ENCODE measurements around the gene CD3G. TPM values are rescaled to one million over a fixed set of nuclear protein-coding genes. Genes with fewer than 3 reads are reported as not detected.

Gene CD3G
- not detected in 2 replicates for total RNA-seq

DNA sequence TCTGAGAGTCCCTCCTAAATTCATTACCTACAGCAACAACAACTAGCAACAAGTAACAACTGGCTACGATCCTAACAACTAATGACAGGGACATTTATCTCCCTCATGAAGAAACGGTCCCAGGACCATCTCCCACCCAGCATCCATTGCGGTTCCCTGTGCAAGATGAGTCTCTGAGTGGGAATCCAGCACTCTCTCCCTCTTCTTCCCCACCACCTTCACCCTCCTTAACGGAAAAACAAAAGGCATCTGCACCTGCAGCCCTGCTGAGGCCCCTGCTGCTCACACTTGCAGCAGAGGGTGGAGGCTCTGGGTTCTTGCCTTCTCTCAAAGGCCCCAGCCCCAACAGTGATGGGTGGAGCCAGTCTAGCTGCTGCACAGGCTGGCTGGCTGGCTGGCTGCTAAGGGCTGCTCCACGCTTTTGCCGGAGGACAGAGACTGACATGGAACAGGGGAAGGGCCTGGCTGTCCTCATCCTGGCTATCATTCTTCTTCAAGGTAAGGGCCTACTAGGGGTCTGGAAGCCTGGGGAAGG is at the start of gene CD3G:
Gene CD3G, plus strand, starts transcription at position 364 of the 535 bp plus-strand sequence. Its CDS starts 80 bp downstream, at position 444.

DNA sequence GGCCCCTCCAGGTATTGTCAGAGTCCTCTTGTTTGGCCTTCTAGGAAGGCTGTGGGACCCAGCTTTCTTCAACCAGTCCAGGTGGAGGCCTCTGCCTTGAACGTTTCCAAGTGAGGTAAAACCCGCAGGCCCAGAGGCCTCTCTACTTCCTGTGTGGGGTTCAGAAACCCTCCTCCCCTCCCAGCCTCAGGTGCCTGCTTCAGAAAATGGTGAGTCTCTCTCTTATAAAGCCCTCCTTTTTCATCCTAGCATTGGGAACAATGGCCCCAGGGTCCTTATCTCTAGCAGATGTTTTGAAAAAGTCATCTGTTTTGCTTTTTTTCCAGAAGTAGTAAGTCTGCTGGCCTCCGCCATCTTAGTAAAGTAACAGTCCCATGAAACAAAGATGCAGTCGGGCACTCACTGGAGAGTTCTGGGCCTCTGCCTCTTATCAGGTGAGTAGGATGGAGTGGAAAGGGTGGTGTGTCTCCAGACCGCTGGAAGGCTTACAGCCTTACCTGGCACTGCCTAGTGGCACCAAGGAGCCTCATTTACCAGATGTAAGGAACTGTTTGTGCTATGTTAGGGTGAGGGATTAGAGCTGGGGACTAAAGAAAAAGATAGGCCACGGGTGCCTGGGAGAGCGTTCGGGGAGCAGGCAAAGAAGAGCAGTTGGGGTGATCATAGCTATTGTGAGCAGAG is 39.4 kb upstream of the CD3G start, which contains the start of gene CD3E:
Gene CD3E, plus strand, starts transcription at position 163 of the 681 bp plus-strand sequence. Its CDS starts 223 bp downstream, at position 386.

DNA sequence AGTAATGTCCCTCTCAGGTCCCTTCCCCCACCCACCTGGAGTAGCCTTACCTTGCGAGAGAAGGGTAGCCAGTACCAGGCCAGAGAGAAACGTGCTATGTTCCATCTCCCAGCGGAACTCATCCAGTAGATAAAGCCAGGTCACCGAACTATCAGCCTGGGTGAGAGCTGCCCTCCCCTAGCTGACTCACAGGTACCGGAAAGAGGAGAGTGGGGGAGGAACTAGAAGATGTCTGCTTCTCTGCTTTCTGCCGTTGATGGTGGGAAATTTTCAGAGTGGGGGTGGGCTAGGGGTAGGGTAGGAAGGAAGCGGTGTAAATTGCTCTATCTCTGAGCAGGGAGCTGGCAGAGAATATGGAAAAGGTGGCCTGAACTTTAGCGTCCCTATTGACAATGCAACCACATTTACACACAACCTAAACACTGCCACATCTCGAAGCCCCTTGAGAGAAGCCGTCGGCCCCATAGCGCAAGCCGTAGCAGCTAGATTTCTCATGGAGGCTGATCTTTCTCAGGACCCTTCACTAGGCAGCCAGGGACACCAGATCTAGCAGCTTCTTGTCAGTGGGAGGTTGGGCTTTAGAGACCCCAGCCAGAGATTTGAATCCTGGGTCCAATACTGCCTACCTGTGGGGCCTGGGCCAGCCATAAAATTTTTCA is 1.5 kb upstream of the CD3G start, which contains the start of gene CD3D:
Gene CD3D, minus strand, starts transcription at position 203 of the 659 bp plus-strand sequence. Its CDS starts 98 bp downstream, at position 105.

DNA sequence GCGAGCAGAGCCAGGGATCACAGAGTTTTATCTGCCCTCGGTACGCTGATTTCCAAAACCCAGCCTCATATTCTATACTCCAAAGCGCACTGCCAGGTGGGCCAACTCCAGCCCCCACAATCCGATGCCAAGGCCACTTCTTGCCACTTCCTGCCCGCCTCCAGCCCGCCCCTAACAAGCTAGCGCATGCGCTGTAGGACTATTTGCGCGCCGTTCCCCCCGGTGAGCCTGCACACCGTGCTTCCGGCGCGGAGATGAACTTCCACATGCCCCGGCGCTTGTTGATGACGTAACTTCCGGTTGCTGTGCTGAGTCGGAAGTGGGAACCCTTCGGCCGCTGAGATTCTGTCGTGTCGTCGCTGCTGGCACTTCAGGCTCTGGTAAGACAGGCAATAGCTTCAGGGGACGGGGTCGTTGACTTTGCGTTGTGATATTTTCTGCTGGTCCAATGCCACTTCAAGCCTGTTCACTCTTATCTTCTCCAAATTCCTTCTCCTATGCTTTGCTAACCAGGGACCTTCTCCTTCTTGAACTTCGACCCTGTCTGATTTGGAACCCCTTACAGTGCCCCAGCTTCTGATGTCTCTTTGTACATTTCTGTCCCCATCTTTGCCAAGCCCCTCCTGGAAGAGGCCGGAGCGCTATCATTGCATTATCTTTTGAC is 15.3 kb downstream of the CD3G start, which contains the start of gene UBE4A:
Gene UBE4A, plus strand, starts transcription at position 306 of the 664 bp plus-strand sequence. CDS start 5,481 bp downstream, outside the sequence.

DNA sequence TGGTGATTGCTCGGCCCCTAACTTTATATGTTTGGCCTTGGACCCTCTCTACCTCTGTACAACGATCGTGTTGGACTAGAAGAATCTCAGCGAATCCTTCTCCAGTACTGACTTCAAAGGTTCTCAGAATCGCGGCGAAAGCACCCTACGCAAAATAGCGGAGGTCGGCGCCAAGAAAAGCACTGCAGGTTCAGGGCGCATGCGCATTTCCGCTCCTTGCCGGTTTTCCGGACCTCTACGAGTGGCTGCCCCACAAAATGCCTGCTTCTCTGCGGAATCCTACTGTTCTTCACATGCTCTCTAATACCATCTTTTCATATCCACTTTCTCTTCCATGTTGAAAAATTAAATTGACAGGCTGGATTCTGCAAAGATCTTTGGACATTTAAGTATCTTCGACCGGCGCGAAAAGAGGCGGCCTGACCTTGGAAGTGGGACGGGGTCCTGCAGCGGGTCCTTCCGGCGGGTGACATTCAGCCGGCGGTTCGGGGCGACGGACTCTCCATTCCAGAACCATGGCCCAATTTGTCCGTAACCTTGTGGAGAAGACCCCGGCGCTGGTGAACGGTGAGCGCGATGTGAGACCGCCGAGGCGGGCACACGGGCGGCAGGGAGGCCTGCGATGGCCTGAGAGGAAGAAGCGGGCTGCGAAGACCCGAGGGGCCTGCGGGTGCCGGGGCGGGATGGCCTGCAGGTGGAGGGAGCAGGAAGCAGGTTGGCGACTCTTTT is 57.2 kb downstream of the CD3G start, which contains the start of gene ATP5MG:
Gene ATP5MG, plus strand, starts transcription at position 456 of the 729 bp plus-strand sequence. Its CDS starts 60 bp downstream, at position 516.

Other genes with a start within 250 kb of the CD3G start
- 1.6 and 2.3 TPM in 2 replicates for gene SCN4B, start 191.5 kb upstream of the CD3G start, total RNA-seq
- gene SCN2B, start 167.7 kb upstream of the CD3G start, total RNA-seq = 0.23 and 0.42 TPM in 2 replicates
- gene JAML, start 119.3 kb upstream of the CD3G start, total RNA-seq = not detected in 2 replicates
- 16.5 and 20.0 TPM in 2 replicates for gene MPZL3, start 92.0 kb upstream of the CD3G start, total RNA-seq
- gene MPZL2, start 80.0 kb upstream of the CD3G start, total RNA-seq = 114 and 137 TPM in 2 replicates
- gene CD3E, start 39.6 kb upstream of the CD3G start, total RNA-seq = not detected in 2 replicates
- gene CD3D, start 1.6 kb upstream of the CD3G start, total RNA-seq = not detected in 2 replicates
- 22.4 and 32.5 TPM in 2 replicates for gene UBE4A, start 15.3 kb downstream of the CD3G start, total RNA-seq
- 64.5 and 68.8 TPM in 2 replicates for gene ATP5MG, start 57.3 kb downstream of the CD3G start, total RNA-seq
- gene KMT2A, start 92.1 kb downstream of the CD3G start, total RNA-seq = 13.2 and 23.0 TPM in 2 replicates
- 0.71 and 3.3 TPM in 2 replicates for gene TTC36, start 183.1 kb downstream of the CD3G start, total RNA-seq
- 32.8 and 40.8 TPM in 2 replicates for gene TMEM25, start 186.8 kb downstream of the CD3G start, total RNA-seq
- 17.9 and 20.5 TPM in 2 replicates for gene IFT46, start 221.6 kb downstream of the CD3G start, total RNA-seq
- gene ARCN1, start 228.1 kb downstream of the CD3G start, total RNA-seq = 84.0 and 111 TPM in 2 replicates

Data from airway epithelial cell (primary cell).